T-helper 1 cell treated with Interleukin-12 subunit alpha and Interleukin-12 subunit beta and Interleukin-4 antibody, amounts not matched to agents 30 ng/mL and 1 ng/mL, for 36 hours (primary cell): ENCODE results near the gene MED25. TPM values are rescaled to one million over a fixed set of nuclear protein-coding genes. Genes with fewer than 3 reads are reported as not detected.

Experiments used
- intact Hi-C: fragments of 100-400 bp; cut with micrococcal nuclease; formaldehyde crosslinking; loops from one replicate; pipeline ENCODE4 v1.15.1; 2024
- total RNA-seq: library from RNA; stranded (reverse); gene quantifications from 2 replicates; pipeline ENCODE4 v1.2.3, GENCODE V29; 2022

The MED25 gene
- total RNA-seq, 1 donor from 2014 or later: 57.8 TPM

- intact Hi-C loops: no loop called here
Measured at GRCh38 chr19:49855676-49856573, 37.8 kb downstream of the MED25 start.

GRCh38 chr19:49856574-49857021 is 38.5 kb downstream of the MED25 start:
- intact Hi-C loops: no loop called here

- intact Hi-C loops: no loop called here
Measured at GRCh38 chr19:49857061-49857837, 39.2 kb downstream of the MED25 start.

GRCh38 chr19:49857838-49858087 is 39.7 kb downstream of the MED25 start:
- intact Hi-C loops: no loop called here

GRCh38 chr19:49858088-49858985 is 40.2 kb downstream of the MED25 start:
- intact Hi-C loops: no loop called here

- intact Hi-C loops: no loop called here
Measured at GRCh38 chr19:49859682-49860335, 41.7 kb downstream of the MED25 start.

- intact Hi-C loops: no loop called here
Measured at GRCh38 chr19:49860336-49861102, 42.4 kb downstream of the MED25 start.

GRCh38 chr19:49861107-49861506 is 43.0 kb downstream of the MED25 start:
- intact Hi-C loops: no loop called here

GRCh38 chr19:49861541-49862378 is 43.7 kb downstream of the MED25 start:
- intact Hi-C loops: no loop called here

GRCh38 chr19:49862391-49863253 is 44.5 kb downstream of the MED25 start:
- intact Hi-C loops: no loop called here

GRCh38 chr19:49863254-49863934 is 45.3 kb downstream of the MED25 start:
- intact Hi-C loops: no loop called here

- intact Hi-C loops: no loop called here
Measured at GRCh38 chr19:49863935-49864320, 45.8 kb downstream of the MED25 start.

- intact Hi-C loops: loop anchor here (5.0 kb wide), 4 partner anchors 462 to 1618 kb away; partner anchors contain the start of genes KCNC3 and SNRNP70
Measured at GRCh38 chr19:49864890-49865289, 46.8 kb downstream of the MED25 start.

GRCh38 chr19:49866933-49867782 is 49.1 kb downstream of the MED25 start, which contains the start of gene PNKP:
TSS of gene PNKP (minus strand) at chr19:49867576. CDS start at chr19:49867204, 372 bp downstream.
- intact Hi-C loops: loop anchor here (1.0 to 5.0 kb wide), 7 partner anchors 23 to 1620 kb away; partner anchors contain the start of genes FUZ, KCNC3, RRAS and SNRNP70

- intact Hi-C loops: loop anchor here (1.0 to 5.0 kb wide), 15 partner anchors 8 to 1622 kb away; partner anchors contain the start of genes AKT1S1, KCNC3, MED25 and NR1H2
Measured at GRCh38 chr19:49869009-49869483, 51.0 kb downstream of the MED25 start.
